ENCODE results near the gene RABIF.
"Not testable (repeated sequence)": the region's sequence is repeated elsewhere in the genome, so short reads cannot be mapped to it uniquely, and the experiment has no call there.

RABIF gene

GRCh38 chr1:202888531-202889360 is at the start of gene RABIF:
Gene RABIF (minus strand): TSS chr1:202889149. CDS start chr1:202889098, 51 bp downstream.
- Histone ChIP-seq H3K27ac (ENCODE audit: low read length) (no peak within 1 kb of the TSS), H3K27me3 (ENCODE audit: control insufficient read depth, insufficient read depth, low read length) (no peaks in the 10 kb centered on the region)

GRCh38 chr1:202938287-202938925 is 49.5 kb upstream of the RABIF start:
- Histone ChIP-seq H3K9ac (ENCODE audit: low read length) (no peak overlapping the region), H3K36me3 (ENCODE audit: control insufficient read depth, low read depth, low read length) (peaks cover 28% of the 10 kb centered on the region), H3K4me1 (ENCODE audit: control insufficient read depth, low read depth, low read length) (no peaks in the 10 kb centered on the region), H3K27ac (ENCODE audit: low read length) (no peak overlapping the region), H3K9me3 (ENCODE audit: control insufficient read depth, low read depth, low read length) (no peaks in the 10 kb centered on the region), H3K4me3 (ENCODE audit: low read length) (no peak overlapping the region), H3K27me3 (ENCODE audit: control insufficient read depth, insufficient read depth, low read length) (no peaks in the 10 kb centered on the region)

More at GRCh38 chr1:202888531-202889360, at the start of gene RABIF:
- Histone ChIP-seq H3K36me3 (ENCODE audit: control insufficient read depth, low read depth, low read length) (peaks cover 18% of the 10 kb centered on the region), H3K9ac (ENCODE audit: low read length) (peak within 1 kb of the TSS; percentile 79), H3K4me3 (ENCODE audit: low read length) (peak within 1 kb of the TSS; percentile 93), H3K4me1 (ENCODE audit: control insufficient read depth, low read depth, low read length) (peaks cover 16% of the 10 kb centered on the region), H3K9me3 (ENCODE audit: control insufficient read depth, low read depth, low read length) (no peaks in the 10 kb centered on the region)

- H3K36me3 ChIP-seq (ENCODE audit: control insufficient read depth, low read depth, low read length), result peaks cover 12% of the 10 kb centered on the region
Observed at GRCh38 chr1:202936409-202936808, 47.5 kb upstream of the RABIF start.

GRCh38 chr1:202935844-202936243 is 46.9 kb upstream of the RABIF start:
- H3K36me3 ChIP-seq (ENCODE audit: control insufficient read depth, low read depth, low read length), result peaks cover 7% of the 10 kb centered on the region
- no peaks in the 10 kb centered on the region for H3K4me1 ChIP-seq (ENCODE audit: control insufficient read depth, low read depth, low read length)
- no peaks in the 10 kb centered on the region for H3K9me3 ChIP-seq (ENCODE audit: control insufficient read depth, low read depth, low read length)
- no peak overlapping the region for H3K4me3 ChIP-seq (ENCODE audit: low read length)
- H3K27me3 ChIP-seq (ENCODE audit: control insufficient read depth, insufficient read depth, low read length), result no peaks in the 10 kb centered on the region
- no peak overlapping the region for H3K9ac ChIP-seq (ENCODE audit: low read length)
- no peak overlapping the region for H3K27ac ChIP-seq (ENCODE audit: low read length)

More at GRCh38 chr1:202936409-202936808, 47.5 kb upstream of the RABIF start:
- H3K9me3 ChIP-seq (ENCODE audit: control insufficient read depth, low read depth, low read length); H3K4me3 ChIP-seq (ENCODE audit: low read length); H3K9ac ChIP-seq (ENCODE audit: low read length); H3K4me1 ChIP-seq (ENCODE audit: control insufficient read depth, low read depth, low read length); H3K27me3 ChIP-seq (ENCODE audit: control insufficient read depth, insufficient read depth, low read length); H3K27ac ChIP-seq (ENCODE audit: low read length): not testable (repeated sequence)

GRCh38 chr1:202934755-202935154 is 45.8 kb upstream of the RABIF start:
- Histone ChIP-seq H3K9ac (ENCODE audit: low read length) (no peak overlapping the region), H3K4me3 (ENCODE audit: low read length) (no peak overlapping the region), H3K27ac (ENCODE audit: low read length) (no peak overlapping the region), H3K9me3 (ENCODE audit: control insufficient read depth, low read depth, low read length) (no peaks in the 10 kb centered on the region), H3K36me3 (ENCODE audit: control insufficient read depth, low read depth, low read length) (no peaks in the 10 kb centered on the region), H3K27me3 (ENCODE audit: control insufficient read depth, insufficient read depth, low read length) (no peaks in the 10 kb centered on the region), H3K4me1 (ENCODE audit: control insufficient read depth, low read depth, low read length) (no peaks in the 10 kb centered on the region)

GRCh38 chr1:202932476-202932875 is 43.5 kb upstream of the RABIF start:
- H3K36me3 ChIP-seq (ENCODE audit: control insufficient read depth, low read depth, low read length), result no peaks in the 10 kb centered on the region
- H3K27me3 ChIP-seq (ENCODE audit: control insufficient read depth, insufficient read depth, low read length), result no peaks in the 10 kb centered on the region
- H3K4me3 ChIP-seq (ENCODE audit: low read length), result no peak overlapping the region
- H3K27ac ChIP-seq (ENCODE audit: low read length), result no peak overlapping the region
- H3K9me3 ChIP-seq (ENCODE audit: control insufficient read depth, low read depth, low read length), result no peaks in the 10 kb centered on the region
- H3K9ac ChIP-seq (ENCODE audit: low read length), result no peak overlapping the region
- H3K4me1 ChIP-seq (ENCODE audit: control insufficient read depth, low read depth, low read length), result no peaks in the 10 kb centered on the region

- Histone ChIP-seq H3K9me3 (ENCODE audit: control insufficient read depth, low read depth, low read length) (no peaks in the 10 kb centered on the region), H3K4me3 (ENCODE audit: low read length) (peak within 1 kb of the TSS; percentile 96), H3K36me3 (ENCODE audit: control insufficient read depth, low read depth, low read length) (peaks cover 14% of the 10 kb centered on the region), H3K27me3 (ENCODE audit: control insufficient read depth, insufficient read depth, low read length) (no peaks in the 10 kb centered on the region), H3K4me1 (ENCODE audit: control insufficient read depth, low read depth, low read length) (no peaks in the 10 kb centered on the region), H3K27ac (ENCODE audit: low read length) (peak within 1 kb of the TSS; percentile 46), H3K9ac (ENCODE audit: low read length) (peak within 1 kb of the TSS; percentile 68)
Observed at GRCh38 chr1:202926581-202927491, 37.9 kb upstream of the RABIF start, which contains the start of gene KLHL12. Gene KLHL12 (minus strand): TSS chr1:202927234. CDS start chr1:202925162, 2,072 bp downstream.

- Histone ChIP-seq H3K27ac (ENCODE audit: low read length) (no peak overlapping the region), H3K9ac (ENCODE audit: low read length) (no peak overlapping the region), H3K27me3 (ENCODE audit: control insufficient read depth, insufficient read depth, low read length) (no peaks in the 10 kb centered on the region), H3K4me3 (ENCODE audit: low read length) (no peak overlapping the region), H3K9me3 (ENCODE audit: control insufficient read depth, low read depth, low read length) (no peaks in the 10 kb centered on the region), H3K4me1 (ENCODE audit: control insufficient read depth, low read depth, low read length) (no peaks in the 10 kb centered on the region), H3K36me3 (ENCODE audit: control insufficient read depth, low read depth, low read length) (peaks cover 27% of the 10 kb centered on the region)
Observed at GRCh38 chr1:202923533-202923932, 34.6 kb upstream of the RABIF start.

GRCh38 chr1:202919615-202920014 is 30.7 kb upstream of the RABIF start:
- Histone ChIP-seq H3K27me3 (ENCODE audit: control insufficient read depth, insufficient read depth, low read length) (no peaks in the 10 kb centered on the region), H3K4me1 (ENCODE audit: control insufficient read depth, low read depth, low read length) (no peaks in the 10 kb centered on the region), H3K27ac (ENCODE audit: low read length) (no peak overlapping the region), H3K9me3 (ENCODE audit: control insufficient read depth, low read depth, low read length) (no peaks in the 10 kb centered on the region), H3K9ac (ENCODE audit: low read length) (no peak overlapping the region), H3K36me3 (ENCODE audit: control insufficient read depth, low read depth, low read length) (peaks cover 64% of the 10 kb centered on the region), H3K4me3 (ENCODE audit: low read length) (no peak overlapping the region)

GRCh38 chr1:202915146-202915545 is 26.2 kb upstream of the RABIF start:
- no peak overlapping the region for H3K4me3 ChIP-seq (ENCODE audit: low read length)
- no peak overlapping the region for H3K27ac ChIP-seq (ENCODE audit: low read length)
- no peak overlapping the region for H3K9ac ChIP-seq (ENCODE audit: low read length)
- H3K4me1 ChIP-seq (ENCODE audit: control insufficient read depth, low read depth, low read length), result no peaks in the 10 kb centered on the region
- H3K27me3 ChIP-seq (ENCODE audit: control insufficient read depth, insufficient read depth, low read length), result no peaks in the 10 kb centered on the region
- peaks cover 74% of the 10 kb centered on the region for H3K36me3 ChIP-seq (ENCODE audit: control insufficient read depth, low read depth, low read length)
- H3K9me3 ChIP-seq (ENCODE audit: control insufficient read depth, low read depth, low read length), result no peaks in the 10 kb centered on the region

GRCh38 chr1:202912476-202912875 is 23.5 kb upstream of the RABIF start:
- not testable (repeated sequence) for H3K27me3 ChIP-seq (ENCODE audit: control insufficient read depth, insufficient read depth, low read length); H3K27ac ChIP-seq (ENCODE audit: low read length); H3K9me3 ChIP-seq (ENCODE audit: control insufficient read depth, low read depth, low read length); H3K4me3 ChIP-seq (ENCODE audit: low read length); H3K9ac ChIP-seq (ENCODE audit: low read length); H3K4me1 ChIP-seq (ENCODE audit: control insufficient read depth, low read depth, low read length)
- peaks cover 71% of the 10 kb centered on the region for H3K36me3 ChIP-seq (ENCODE audit: control insufficient read depth, low read depth, low read length)
